T-helper 1 cell treated with Interleukin-12 subunit alpha and Interleukin-12 subunit beta and Interleukin-4 antibody, amounts not matched to agents 30 ng/mL and 1 ng/mL, for 36 hours (primary cell): ENCODE data around the gene COL27A1. TPM values are rescaled to one million over a fixed set of nuclear protein-coding genes. Genes with fewer than 3 reads are reported as not detected.

Source experiments
- intact Hi-C: fragments of 100-400 bp; cut with micrococcal nuclease; formaldehyde crosslinking; loops from one replicate; pipeline ENCODE4 v1.15.1; 2024
- total RNA-seq: library from RNA; stranded (reverse); gene quantifications from 2 replicates; pipeline ENCODE4 v1.2.3, GENCODE V29; 2022

COL27A1 gene
- total RNA-seq, 1 donor from 2014 or later = 1.2 TPM

DNA sequence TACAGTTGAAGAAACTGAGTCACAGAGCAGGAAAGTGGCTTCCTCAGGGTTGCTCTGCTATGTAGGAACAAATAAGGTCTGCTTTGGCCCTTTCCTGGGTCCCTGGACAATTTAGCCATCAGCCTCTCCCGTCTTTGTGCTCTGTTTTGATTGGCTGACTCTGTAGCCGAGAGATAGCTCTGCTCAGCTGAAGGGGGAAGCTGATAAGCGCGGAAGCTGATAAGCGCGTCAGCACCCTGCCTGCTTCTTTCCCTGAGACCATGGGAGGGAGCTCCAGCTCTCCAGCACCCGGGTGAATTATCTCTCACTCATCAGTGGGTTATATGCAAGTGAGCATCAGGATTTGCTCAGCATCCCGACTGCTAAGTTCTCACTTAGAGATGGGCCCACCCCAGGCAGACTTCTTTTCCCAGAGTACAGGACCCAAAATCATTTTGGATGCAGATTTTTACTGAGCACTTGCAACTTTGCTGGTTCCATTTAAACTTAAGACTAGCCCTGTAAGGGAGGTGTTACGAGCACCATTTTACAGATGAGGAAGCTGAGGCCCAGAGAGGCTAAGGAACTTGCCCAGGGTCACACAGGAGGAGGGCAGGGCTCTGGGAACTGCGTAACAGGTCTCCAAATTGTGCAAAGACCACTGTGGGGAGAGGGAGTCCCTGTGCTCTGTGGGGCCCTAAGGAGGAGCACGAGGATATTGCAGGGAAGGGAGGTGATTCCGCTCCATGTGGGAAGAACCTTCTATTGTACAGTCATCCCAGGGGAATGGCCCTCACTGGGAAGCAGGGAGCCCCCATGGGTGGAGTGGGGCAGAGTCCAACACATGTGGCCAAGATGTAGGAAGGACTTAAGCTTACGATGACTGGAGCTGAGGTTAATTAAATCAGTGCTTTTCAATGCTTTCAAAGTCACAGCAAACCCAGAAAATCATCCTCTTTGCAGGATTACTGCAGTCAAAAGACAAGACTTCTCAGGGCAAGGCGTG, 83.8 kb downstream of the COL27A1 start:
- intact Hi-C loops = no loop called here

DNA sequence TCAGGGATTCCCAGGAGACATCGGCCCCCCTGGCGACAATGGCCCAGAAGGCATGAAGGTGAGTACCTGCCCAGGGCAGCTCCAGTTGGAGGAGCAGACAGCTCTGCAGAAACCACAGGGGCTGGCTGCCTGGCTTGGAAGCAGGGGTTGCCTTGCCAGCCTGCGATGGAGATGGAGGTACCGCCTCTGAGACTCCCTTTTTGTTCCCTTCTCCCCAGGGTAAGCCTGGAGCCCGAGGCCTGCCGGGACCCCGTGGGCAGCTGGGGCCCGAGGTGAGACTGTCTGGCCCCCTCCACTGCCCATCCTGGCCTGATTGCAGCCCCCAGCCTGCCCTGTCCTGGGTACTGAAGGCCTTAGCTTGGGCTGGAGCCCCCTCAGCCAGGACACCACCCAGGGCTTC, 84.9 kb downstream of the COL27A1 start:
- intact Hi-C loops = no loop called here

DNA sequence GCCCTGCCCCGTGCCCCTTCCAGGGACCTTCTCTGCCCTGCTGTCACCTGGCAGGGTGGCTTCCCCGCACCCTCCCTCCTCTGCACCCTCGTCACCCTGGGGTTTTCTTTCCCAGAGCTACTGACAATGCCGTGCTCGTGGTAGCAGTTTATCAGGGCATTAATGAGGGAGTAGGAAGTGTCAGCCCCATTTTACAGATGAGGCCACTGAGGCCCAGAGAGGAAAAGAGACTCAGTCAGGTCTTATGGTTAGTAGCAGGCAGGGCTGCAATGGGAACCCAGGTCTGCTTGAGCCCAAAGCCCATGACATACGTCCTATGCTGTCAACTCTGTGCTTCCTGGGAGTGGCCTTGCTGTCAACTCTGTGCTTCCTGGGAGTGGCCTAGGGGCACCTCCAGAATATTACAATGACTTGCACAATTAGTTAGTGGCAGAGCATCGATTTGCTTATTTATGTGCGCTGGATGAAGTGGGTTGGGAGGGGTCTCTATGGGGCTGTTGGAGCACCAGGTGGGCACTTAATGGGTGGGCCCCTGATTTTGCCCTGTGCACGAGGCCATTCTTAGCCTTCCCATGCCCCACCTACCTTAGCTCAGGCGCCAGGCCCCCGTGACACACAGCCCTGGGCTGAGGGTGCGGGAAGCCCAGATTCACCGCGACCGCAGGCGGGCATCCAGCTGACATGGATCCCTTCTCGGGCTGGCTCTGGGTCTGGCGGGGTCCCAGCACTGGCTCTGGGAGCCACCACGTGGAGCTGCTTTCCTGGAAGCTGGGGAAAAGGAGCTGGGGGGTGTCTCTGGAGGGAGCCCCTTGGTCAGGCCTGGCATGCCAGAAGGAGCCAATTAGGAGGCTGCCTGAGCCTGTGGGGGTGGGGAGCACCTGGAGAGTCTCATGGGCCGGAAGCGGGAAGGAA, 85.6 kb downstream of the COL27A1 start:
- intact Hi-C loops = no loop called here

DNA sequence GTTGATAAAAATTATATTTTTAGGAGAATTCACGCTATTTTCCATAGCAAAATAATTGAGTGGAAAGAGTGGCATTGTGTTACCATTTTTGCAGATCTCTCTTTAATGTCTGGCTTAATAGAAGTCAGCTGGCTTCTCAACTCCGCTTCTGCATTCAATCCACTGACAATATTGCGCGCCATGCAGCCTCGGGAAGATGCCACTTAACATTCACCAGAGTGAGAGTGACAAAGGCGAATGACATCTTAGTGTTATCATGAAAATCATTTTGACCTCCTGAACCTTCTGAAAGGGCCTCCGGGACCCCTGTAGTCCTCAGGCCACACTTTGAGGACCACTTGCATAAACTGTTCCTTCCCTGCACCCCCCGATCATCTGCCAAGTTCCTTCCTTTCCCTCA, 87.5 kb downstream of the COL27A1 start:
- intact Hi-C loops = no loop called here

DNA sequence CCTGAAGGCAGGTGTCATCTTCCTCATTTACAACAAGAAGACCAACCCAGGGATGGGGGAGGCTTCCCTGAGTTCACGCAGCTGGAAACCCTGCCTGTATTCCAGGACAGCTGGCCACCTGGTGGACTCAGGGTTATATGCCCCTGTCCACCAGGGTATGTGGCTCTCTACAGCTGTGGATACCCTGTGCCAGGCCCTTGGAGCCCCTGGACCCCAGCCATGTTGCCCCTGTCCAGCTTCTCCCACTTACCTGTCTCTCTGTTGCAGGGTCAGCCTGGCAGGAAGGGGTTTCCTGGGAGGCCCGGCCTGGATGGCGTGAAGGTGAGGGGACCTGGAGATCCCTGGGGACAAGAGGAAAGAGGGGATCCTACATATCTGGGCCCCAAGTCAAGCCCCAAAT, 87.9 kb downstream of the COL27A1 start:
- intact Hi-C loops = no loop called here

DNA sequence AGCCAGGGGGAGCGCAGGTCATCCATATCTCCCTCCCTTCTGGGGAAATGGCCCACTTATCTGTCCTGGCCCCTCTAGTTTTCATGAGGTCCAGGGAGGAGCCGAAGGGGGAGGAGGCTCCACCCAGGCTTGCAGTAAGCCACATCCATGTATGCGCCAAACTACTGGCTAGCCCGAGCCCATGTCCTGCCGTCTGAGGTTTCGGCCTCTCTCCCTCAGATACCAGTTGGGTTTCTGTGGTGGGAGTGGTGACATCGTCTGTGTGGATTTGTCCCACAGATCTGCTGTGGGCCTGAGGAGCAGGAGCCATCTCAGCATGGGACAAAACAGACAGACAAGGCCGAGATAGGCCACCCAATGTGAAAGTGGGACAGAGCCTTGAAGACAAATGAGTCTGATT, 89.2 kb downstream of the COL27A1 start:
- intact Hi-C loops = no loop called here

DNA sequence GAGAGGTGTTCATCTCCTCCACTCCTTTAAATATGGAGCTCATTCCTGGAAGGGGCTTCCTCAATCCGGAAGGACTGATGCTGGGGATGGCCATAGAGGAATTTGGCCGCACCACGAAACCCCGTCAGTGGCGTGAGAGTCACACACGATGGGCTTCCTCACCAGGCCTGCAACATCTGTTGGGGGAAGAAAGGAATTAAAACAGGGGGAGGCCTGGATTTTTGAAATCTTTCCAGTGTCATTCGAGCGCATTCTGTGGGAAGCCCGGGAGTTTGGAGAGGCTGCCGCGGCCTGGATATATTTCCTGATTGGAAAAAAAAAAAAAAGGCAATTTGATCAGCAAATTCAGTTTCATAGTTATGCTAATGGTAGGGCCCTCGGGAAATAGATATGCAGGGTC, 91.2 kb downstream of the COL27A1 start:
- intact Hi-C loops = no loop called here

DNA sequence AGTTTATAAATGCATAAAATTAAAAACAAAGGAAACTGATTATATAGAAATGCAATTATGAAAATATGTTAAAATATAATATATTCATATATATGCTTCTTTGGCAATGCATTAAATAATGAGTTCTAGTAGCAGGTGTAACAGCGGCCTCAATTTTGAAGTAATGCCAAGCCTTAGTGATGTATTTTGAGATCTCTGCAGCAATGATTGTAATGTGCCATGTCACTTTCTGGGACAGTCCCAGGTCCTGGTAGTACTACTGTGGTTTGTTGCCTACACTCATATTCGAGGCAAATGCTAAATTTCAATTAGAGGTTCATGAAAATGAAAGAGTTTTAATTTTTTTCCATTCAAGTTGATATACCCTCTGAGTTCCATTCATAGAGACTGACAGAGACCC, 91.7 kb downstream of the COL27A1 start:
- intact Hi-C loops = no loop called here

DNA sequence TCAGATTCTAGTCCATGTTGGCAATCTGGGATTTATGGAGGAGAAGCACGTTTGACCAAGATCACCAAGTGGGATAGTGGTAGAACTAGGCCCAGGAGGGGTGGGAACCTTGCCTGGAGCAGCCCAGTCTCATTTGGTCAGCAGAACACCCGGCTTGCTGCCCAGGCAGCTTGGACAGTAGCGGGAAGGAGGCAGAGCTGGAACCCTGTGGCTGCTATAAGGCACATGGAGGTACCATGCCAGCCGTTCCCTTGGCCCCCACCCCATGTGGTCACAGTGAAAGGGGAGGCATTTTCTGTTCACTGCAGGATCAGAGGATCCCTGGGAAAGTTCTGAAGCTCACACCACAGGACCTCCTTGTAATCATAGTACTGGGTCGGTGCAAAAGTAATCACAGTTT, 92.2 kb downstream of the COL27A1 start:
- intact Hi-C loops = no loop called here

DNA sequence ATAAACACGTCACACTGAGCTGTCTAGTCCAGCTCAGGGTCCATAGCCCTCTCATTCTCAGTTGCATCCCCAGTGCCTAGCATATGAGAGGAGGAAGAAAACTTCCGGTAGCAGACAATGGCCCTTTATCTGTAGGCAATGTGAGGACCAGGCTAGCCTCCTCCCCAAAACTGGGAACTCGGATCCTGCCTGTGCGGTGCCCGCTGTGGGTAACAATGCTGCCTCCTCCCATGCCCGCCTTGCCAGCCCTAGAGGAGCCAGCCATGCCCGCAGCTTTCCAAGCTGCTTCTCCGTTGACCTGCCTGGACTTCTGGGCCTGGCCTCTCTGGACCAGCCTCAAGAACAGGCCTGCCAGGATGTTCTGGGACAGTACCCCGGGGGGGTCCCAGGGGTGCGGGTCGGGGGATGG, 93.0 kb downstream of the COL27A1 start:
- intact Hi-C loops = no loop called here

DNA sequence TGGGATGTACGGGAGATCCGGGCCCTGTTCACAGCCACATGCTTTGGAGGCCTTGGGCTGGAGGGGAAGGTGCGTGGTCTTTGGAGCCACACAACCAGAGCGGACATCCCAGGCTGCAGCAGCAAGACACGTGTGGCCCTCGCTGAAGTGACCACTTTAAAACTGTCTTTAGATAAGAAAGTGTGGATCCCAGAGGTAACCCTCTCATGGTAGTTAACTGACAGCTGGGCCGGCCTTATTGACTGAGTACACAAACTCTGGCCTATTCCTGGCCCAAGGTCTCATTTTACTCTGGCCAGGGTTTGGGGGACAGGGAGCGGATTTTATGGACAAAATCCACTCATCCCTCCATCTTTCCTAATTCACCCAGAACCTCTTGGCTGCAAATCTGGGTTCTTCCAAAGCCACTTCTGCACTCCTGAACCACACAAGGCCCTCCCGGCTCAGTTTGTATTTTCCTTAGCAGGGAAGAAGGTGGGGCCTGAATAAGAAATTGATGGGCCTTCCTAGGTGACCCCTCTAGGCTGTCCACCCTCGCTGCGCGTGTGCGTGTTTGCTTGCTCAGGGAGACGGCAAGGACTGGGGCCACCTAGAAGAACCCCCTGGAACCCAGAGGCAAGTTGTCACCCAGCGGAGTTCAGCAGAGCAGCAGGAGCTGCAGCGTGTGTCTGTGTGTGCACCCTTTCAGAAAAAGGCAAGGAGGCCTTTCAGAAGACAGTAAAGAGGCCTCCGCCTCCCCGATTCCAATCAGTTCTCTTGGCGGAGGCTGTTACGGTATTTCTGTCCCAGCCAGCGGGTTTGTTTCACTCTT, 94.3 kb downstream of the COL27A1 start:
- intact Hi-C loops = no loop called here

DNA sequence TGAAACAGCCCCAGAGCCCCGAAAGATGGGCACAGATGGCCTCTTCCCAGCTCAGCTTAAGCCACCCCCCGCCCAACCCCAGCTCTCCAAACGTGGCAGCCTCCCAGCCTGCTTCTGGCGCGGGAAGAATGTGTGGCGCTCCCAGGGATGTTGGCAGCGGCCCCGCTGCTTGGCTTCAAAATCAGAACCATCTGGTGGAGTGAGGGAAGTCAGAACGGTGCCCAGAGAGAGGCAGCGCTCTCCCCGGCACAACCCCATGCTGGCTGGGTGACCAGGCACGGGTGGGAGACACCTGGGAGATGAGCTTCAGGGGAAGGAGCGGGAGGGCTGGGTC, 94.9 kb downstream of the COL27A1 start:
- intact Hi-C loops = no loop called here

DNA sequence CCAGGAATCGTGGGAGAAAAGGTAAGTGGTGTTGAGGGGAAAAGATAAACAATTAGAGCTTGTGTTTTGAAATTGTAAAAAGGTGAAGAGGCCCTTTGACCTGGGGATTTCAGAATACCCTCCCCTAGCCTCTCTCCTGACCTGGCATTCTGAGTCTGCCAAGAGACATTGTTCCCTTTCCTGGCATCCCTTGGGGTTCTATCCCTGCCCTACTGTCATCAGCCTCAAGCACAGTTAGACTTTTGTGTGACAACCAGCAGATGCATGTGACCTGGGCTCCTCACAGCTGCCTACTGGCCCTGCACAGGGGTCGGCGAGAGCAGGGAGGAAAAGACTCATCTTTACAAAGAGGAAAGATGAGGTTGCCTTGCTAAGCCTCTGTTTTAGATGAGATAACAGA, 95.3 kb downstream of the COL27A1 start:
- intact Hi-C loops = no loop called here

DNA sequence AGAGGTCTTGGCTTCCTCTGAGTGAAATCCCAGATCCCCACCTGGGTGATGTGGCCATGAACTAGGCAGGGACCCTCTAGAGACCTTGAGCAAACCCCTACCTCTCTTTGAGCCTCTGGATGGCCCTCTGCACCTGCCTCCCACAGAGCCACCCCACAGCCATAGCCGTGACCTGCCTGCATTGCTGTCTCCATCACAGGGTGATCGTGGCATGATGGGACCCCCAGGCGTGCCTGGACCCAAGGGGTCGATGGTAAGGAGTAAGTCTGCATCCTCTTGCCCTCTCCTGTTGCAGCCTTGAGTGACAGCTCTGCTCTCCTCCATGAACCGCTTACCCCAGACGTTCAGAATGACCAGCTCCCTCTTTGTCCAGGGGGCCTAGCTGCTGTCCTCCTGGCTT, 97.1 kb downstream of the COL27A1 start:
- intact Hi-C loops = no loop called here

DNA sequence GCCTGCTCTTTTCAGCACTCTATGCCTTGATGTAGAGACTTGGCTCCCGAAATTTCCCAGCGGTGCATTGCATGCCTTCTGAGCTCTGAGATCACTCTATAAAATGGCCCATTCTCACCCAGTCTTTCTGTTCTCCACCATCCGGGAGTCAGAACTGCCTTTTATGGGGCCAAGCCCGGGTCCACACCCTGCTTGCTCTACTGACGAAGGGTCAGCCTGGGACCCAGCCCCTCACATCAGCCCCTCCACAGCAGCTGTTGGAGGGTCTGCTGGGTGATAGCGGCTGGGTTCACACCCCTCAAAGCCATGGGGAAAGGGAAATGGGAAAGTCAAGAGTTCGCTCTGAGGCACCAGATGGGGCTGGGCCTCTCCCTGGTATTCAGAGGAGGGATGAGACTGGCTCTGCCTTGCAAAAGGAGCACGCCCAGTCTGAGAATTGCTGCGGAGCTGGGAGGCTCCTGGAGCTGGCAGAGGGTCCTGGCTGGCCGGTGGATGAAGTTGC, 101.5 kb downstream of the COL27A1 start:
- intact Hi-C loops = no loop called here

DNA sequence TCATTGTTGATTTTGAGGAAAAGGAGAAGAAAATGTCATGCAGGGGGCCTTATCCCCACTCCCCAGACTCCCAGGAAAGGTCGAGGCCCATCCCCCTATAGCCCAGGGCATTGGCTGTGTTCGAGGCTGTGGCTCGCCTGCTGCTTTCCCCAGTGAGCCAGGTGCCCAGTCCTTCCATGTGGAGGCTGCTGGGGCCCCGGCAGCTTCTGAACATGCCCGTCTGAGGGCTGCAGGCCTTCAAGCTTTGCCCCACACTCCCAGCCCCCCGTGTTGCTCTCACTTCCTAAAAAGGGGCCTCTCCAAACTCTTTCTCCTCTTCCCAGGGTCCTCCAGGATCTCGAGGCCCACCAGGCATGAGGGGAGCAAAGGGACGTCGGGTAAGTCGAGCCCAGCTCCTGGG, 102.9 kb downstream of the COL27A1 start:
- intact Hi-C loops = no loop called here

DNA sequence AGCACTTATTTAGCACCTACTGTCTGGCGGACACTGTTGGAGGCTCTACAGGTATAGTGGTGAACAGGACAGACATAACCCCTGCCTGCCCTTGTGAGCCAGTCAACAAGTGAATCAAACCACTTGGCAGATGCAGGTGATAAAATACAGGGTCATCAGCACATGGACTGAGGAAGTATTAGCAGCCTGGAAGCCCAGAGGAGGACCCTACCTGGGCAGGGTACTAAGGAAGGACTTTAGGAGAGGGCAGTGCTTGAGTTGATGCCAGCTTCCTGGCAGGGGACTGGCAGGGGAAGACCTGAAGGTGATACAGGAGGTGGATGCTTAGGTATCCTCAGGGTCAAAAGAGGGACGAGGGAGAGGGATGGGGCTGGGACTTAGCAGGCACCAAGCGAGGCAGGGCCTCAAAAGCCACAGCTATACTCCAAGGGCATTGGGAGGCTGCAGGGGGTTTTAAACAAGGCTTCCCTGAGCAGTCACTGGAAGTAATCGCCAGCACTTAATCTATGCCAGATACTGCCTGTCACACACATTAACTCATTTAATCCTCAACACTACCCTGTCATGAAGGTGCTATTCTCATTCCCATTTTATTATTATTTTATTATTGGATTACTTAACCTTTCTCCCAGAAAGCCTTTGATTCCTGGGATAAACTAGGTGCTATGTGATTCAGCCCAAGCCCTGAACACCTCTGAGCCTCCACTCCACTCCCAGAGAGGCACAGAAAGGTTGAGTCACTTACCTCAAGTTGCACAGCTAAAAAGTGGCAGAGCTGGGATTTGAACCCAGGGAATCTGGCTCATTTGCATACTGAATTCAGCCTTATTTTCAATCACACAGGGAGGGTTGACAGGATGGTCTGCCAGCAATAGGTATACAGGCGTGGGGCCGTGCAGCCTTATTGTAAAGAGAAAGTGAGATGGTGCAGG, 103.8 kb downstream of the COL27A1 start:
- intact Hi-C loops = no loop called here

DNA sequence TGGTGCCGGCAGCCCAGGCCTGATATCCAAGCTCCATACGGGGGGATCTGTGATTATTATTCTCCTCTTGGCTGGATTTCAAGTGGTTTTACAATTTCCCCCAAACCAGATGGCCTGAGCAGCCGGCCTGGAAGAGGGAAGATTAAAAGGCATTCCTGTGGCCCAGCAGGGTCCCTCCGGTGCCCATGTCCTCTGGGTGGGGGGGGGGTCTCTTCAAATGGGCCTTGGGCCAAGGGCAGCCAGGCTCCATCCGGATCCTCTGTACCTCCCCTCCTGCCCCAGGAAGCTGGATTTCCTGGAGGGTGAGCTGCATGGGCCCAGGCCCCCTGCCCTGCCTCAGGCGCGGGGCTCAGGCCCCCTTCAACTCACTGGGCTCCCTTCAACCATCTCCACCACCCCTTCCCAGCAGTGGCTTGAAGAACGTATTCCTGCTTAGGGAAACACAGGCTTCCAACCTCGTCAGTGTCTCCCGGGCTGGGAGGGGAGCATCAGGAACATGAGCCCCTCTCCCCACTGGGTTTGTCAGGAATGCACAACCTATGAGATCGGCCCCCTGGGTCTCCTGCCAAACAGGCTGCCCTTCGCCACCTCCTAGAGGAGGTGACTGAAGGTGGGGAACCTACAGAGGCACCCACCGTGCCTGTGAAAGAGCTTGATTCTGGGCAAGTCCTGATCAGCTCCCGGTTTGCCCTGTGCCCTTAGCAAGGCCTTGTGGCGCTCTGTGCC, 104.6 kb downstream of the COL27A1 start:
- intact Hi-C loops = no loop called here

DNA sequence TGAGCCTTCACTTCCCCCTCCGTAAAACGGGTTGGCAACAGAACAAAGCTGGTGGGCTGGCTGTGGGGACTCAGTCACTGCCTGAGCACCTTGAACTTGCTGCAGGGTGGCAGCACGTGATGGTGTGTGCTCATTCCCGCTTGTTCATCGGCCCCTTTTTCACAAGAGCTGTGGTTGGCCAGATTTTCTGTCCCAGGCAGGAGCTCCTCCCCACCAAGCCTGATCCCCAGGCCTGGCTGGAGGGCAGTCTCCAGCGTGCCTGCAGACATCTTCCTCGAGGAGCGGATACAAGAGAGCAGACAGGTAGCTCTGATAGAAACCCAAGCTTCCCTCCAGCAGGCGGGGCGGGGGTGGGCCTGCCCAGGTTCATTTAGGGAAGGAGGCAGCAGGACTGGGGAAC, 105.7 kb downstream of the COL27A1 start:
- intact Hi-C loops = no loop called here

DNA sequence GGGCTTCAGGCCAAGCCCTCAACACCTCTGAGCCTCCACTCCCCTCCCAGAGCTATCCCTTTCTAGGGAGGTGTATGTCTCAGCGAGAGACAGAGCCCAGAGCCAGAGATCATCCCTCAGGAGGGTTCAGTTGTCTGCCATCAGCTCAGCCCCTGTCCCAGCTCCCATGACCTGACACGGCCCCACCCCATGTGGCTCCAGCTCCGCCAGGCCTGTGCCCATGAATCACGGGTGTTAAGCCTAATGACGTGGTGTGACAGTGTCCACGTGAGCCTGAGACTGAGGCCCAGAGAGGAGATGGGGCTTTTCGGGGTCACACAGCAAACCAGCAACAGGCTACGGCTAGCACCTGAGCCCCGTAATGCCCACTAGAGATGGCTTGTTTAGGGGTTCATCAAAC, 106.7 kb downstream of the COL27A1 start:
- intact Hi-C loops = no loop called here
